ENCODE measurements around the gene HYAL2.
"Not testable (repeated sequence)": the region's sequence is repeated elsewhere in the genome, so short reads cannot be mapped to it uniquely, and the experiment has no call there.

The HYAL2 gene

GRCh38 chr3:50327129-50327528 is 4.6 kb upstream of the HYAL2 start:
- DNase-seq: no peak

GRCh38 chr3:50326182-50326541 is 3.6 kb upstream of the HYAL2 start:
- no peak for DNase-seq

DNA sequence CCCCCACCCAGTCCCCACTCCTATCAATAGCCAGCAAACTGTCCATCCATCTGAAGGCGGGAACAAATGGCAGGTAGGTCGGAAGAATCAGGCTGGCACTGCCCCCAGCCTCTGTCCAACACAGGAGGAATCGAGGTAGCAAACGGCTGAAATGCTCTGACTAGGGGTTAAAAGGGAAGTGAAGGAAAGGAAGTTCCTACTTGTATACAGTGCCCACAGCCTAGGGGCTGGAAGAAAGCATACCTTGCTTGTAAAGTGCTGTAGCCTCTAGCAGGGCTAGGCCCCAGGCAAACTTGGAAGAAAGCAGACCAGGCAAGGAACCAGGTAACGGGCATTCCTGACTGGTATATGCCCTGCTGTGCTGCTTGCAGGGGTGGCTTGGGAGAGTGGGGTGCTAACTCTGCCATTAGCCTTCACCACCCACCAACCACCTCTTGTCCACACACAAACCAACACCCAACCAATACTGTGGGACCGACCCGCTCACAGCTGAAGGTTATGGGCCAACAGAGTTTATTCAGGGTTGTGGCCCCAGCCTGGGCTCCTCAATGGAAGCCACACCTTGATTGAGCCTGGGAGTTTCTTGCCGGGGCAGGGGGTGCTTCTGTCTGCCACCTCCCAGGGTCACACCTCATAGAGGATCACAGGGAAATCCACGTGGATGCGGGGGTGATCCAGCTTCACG is 3.1 kb upstream of the HYAL2 start:
- no peak for DNase-seq

GRCh38 chr3:50325113-50325480 is 2.6 kb upstream of the HYAL2 start:
- DNase-seq: no peak

GRCh38 chr3:50324351-50325112 is 2.0 kb upstream of the HYAL2 start:
- peak in 1 of 2 experiments; percentile 8 for DNase-seq

GRCh38 chr3:50323614-50324199 is 1.2 kb upstream of the HYAL2 start:
- no peak for DNase-seq

- no peak for DNase-seq
Observed at GRCh38 chr3:50323092-50323600, 601 bp upstream of the HYAL2 start.

- DNase-seq: no peak
Observed at GRCh38 chr3:50322115-50322385, 495 bp downstream of the HYAL2 start.

DNA sequence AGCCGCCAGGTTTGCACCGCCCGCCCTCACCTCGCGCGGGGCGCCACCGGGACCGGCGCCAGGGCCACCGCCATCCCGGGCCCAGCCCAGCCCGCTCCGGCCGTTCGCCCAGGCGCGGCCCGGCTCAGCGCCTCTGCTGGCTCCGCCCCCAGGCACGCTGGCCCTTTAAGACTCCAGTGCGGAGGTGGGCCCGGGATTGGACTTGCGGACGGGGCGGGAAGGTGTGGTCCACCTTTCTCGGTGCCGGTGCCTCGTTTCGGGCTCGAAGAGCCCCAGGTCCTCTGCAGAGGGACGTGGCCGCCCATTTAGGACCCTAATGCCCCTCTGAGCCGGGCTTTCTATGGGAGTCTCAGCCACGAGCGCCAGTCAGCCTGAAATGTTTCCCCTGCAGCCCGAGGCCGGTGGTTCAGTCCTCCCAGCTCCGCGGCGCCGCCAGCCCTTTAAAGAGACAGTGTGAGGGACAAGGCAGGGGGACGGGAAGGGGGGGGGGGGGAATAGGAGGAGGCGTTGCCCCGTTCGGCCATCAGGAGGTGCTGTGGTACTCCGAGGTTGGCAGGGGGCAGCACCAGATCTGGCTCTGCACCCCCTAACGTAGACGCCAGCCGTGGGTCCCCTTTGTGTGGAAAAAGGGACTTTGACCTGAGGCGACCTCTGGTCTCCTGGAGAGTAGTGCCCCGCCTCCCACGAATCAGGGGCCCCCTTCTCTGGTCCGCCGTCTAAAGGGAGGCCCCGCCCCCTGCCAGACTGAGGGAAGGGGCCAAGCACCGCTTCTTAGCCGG is 1.0 kb downstream of the HYAL2 start:
- peak; percentile 53 to 64 for DNase-seq

- DNase-seq: peak; percentile 42 to 44
Observed at GRCh38 chr3:50320853-50321335, 1.7 kb downstream of the HYAL2 start.

GRCh38 chr3:50319894-50320625 is 2.5 kb downstream of the HYAL2 start:
- DNase-seq: no peak

DNA sequence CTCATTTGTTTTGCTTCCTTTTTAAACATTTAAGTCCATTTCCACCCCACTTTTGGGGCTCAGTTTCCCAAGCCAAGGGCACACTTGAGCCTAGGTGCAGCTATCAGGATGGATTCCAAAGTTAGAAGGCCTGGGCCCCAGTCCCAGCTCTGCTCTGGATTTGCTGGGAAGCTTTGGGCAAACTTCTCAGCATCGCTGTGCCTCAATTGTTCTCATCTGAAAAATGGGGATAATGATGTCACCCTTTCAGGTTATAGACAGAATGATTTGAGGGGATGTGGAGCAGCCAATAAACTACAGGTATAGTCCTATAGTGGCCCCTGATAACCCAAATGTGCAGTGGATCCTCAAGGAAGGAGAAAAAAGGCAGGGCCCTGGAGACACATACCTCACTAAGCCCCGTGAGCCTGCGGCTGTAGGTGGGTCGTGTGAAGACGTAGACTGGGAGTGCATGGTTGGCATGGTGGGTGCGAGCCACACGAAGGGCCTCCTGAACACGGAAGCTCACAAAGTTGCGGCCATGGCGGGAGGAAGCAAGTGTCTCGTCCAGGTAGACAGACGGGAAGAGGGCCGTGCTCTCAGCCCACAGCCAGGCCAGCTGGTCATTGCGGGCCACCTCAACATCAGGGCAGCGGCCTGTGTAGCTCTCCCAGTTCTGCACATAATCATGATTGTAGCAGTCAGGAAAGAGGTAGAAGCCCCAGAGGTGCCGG is 3.2 kb downstream of the HYAL2 start:
- DNase-seq: no peak

DNA sequence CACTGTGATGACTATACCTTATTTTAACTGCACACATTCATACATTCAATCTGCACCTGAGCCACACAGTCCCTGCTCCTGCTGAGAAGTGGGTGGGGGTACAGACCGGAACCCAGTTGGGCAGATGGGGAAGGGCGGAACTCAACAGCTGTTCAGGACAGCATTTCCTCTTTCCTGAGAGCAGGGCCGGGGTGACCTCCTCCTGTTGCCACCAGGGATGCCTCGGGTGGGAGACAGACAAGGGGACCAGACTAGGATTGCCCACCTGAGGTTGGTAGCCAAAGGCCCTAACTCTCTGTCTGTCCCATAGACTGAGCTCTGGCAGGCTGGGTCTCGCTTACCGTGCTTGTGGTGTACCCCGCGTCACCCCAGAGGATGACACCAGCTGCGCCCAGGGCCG is 3.9 kb downstream of the HYAL2 start:
- DNase-seq: no peak

DNA sequence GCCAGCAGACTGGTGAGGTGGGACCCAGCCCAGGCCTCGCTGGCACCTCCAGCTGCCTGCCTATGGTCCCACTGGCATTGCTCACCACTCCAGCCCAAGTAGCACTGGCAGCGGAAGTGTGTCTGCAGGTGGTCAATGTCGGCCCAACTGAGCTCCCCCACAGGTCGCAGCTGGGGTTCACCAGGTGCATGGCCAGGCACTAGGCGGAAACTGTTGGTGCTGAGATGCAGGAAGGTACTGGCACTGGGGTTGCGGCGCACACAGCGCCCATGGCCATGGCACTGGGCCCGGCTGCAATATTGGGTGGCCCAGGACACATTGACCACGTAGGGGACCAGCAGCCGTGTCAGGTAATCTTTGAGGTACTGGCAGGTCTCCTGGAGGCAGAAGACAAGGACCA is 4.4 kb downstream of the HYAL2 start:
- DNase-seq: no peak

DNA sequence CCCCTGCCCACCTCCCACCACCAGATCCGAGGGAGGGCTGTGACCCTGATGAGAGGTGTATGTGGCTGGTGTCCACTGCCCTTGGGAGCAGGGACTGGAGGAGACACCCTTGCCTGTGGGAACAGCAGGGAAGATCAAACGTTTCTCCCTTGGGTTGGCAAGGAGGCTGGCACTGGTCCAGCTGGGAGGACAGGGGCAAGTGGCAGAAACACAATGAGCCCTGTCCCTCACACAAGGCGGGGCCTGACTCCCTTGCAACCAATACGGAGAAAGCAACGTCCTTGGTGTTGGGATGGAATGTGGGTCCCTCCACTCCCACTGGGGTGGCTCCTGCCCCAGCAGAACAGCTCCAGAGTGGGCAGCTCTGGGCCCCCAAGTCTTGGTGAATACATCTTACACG is 5.2 kb downstream of the HYAL2 start:
- DNase-seq: no peak

DNA sequence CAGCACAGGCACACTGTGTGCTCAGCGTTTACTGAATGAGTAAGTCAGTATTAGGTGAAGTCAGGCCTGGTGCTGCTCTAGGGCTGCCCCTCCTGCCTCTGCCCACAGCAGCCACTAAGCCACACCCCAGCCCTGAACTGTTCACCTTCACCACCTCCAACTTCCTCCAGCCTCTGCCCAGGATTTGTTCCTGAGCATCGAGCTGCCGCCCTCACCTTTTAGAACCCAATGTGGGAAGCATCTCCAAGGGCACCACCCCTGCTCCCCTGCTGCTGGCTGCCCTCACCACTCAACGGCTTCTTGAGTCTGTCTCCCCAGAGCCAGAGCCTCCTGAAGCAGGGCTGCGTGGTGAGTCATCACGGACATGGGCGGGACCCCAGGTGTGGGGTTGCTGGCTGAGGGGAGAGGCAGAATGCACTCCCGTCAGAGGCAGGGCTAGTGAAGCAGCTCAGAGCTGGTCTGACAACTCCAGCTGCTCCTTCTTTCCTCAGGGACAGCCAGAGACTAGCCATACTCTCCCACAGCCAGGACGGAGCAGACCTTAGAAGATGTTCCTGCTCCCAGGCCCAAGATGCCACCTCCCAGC is 5.8 kb downstream of the HYAL2 start:
- peak in 1 of 2 experiments; percentile 11 for DNase-seq

- DNase-seq: no peak
Observed at GRCh38 chr3:50314816-50315215, 7.7 kb downstream of the HYAL2 start.

- DNase-seq: no peak
Observed at GRCh38 chr3:50314342-50314741, 8.2 kb downstream of the HYAL2 start.

- DNase-seq: not testable (repeated sequence)
Observed at GRCh38 chr3:50312041-50312440, 10.5 kb downstream of the HYAL2 start.

DNA sequence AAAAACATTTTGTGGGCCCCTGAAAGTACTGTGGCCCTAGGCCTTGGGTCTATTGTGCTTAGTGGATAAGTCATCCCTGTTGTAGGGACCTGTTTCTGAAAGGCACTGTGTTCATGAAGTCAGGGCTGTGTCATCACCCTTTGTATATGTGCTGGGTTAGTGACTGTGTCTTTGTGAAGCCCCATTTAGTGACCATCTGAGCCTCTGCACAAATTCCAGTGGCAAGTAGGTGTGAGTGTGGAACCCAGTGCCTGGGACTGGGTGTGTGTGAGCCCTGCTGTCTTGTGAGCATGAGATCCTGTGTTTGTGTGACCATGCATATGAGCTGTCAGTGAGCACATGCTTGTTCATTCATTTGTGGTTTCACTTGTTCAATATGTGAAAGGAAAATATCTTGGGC is 17.9 kb downstream of the HYAL2 start:
- DNase-seq: no peak

- DNase-seq: no peak
Observed at GRCh38 chr3:50303013-50303815, 19.3 kb downstream of the HYAL2 start, which contains the start of gene HYAL1. Gene HYAL1, minus strand, starts transcription at chr3:50303574. Its CDS starts 618 bp downstream, at chr3:50302956.

All from NCI-H187 (cell line).